GM18870 (cell line): Measurements from ENCODE around the gene DLG2.

Experiments used
- ATAC-seq: cut with Tn5 transposase; IDR thresholded peaks from one replicate; pipeline ENCODE4 v1.9.1; 2021; ENCODE audit warnings: moderate library complexity; ENCODE audit not compliant: unreplicated experiment

The DLG2 gene

DNA sequence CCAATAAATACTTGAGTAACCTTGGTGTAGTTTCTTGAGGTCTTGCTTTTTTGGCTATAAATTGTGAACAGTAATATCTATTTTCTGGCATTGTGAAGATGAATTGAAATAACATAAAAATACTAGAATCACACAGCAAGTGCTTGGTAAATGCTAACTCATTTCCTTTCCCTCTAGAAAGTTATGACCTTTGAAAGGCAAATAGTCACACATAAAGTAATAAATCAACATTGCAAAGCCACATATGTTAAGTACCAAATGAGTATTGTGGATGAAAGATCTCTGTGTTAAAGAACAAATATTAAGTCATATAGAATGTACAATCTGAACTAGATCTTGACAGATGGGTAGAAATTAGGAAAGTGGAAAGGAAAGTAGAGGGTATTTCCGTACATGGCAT lies 1781.3 kb downstream of the DLG2 start:
- no peak for ATAC-seq

DNA sequence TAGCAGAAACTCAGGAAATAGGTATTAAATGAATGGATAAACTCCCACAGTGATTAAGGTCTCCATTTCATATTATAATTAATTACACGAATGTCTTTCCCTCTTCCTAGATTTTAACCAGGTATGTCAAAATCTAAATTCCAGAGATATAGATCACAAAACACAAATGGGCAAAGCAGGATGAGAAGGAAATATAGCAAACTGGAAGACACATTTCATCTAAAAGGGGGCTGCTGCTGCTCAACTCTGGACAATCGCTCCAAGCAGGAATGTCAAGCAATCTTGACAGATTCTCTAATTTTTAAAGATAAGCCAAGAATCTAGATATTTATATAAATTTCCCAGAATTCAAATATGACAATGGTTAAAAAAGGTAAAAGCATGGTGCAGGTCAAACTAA lies 1786.8 kb downstream of the DLG2 start:
- ATAC-seq = no peak

DNA sequence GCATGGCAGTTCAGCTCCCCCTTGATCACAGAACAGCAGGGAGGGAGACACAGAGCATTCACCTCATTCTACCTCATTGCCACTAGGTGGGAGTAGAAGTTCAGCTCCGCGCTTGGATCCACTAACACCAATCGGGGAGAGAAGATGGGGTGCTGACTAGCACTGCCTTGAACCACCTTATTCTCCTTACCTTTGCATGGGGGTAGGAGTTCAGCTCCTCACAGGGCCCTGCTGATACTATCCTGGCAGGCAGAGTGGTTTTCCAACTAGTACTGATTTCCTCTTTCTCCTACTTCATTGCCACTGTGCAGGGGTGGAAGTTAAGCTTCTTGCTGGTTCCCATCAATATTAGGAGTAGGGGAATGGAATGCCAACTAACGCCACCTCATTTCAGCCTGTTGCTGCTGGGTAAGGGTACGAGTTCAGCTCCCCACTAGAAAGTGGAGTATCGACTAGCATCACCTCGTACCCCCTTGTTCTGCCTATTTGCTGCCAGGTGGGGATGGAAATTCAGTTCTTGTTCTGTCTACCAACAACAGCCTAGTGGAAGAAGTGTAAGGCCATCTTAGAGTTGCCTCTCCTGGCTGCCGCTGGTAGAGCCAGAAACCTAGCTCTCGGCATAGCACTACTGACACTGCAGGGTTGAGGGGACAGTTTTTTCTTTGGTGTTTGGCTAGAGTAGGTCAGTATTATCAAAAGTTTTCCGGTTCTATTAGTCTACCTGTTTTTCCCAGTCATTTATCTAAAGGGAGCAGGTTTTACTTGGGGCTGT lies 1790.1 kb downstream of the DLG2 start:
- peak; percentile 66 for ATAC-seq

- no peak for ATAC-seq
Observed at GRCh38 chr11:83836065-83836464, 1791.1 kb downstream of the DLG2 start.

DNA sequence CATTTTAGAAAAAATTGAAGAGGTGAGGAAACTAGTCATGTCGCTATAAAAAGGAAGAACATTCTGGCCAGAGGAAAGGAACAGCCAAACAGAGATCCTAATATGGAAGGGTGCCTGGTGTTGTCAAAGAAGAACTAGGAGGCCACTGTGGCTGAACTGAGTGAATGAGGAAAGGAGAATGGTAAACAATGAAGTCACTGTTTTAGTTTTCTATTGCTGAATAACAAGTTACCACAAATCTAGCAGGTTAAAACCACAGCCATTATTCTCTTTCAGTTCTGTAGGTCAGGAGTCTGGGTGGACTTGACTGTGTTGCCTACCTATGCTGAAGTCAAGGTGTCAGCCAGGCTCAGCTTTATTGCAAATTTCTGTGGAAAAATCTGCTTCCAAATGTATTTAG lies 1791.7 kb downstream of the DLG2 start:
- ATAC-seq = peak; percentile 93

DNA sequence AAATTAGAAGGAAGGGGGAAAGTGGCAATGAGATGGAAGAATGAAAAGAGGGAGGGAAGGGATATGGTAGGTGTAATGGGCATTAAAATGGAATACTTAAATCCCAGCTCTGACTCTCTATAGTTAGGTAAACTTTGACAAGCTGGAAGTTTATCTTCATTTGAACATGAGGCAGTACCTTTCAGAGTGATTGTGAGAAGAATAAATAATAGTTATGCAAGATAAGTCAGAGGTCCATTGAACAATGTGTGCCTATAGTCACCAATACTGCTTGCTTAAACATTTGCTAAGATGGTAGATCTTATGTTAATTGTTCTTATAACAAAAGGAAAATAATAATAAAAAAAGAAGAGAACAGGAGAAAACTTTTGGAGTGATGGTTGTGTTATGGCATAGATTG lies 1795.2 kb downstream of the DLG2 start:
- ATAC-seq = no peak

DNA sequence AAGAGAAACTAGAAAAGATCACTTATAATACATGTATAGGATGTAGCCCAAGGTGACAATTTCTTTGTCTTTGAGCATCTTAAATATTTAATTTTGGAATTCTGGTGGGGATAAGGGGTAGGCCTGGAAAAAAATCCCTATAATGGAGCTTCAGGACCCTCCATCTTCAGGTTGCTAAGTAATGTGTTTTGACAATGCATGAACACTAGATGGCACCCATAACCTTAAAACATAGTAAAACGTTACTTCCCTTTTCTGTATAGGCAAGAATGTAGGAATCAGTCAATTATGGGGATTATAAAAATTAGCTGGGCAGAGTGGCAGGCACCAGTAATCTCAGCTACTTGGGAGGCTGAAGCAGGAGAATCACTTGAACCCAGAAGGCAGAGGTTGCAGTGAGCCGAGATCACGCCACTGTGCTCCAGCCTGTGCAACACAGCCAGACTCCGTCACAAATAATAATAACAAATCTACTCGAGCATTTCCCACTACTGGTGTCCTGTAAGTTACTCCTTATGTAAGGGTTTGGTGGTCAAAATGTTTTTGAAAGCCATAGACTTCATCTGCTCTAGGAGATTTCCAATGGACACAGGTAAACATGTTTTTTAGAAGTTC lies 1799.1 kb downstream of the DLG2 start:
- peak; percentile 85 for ATAC-seq

DNA sequence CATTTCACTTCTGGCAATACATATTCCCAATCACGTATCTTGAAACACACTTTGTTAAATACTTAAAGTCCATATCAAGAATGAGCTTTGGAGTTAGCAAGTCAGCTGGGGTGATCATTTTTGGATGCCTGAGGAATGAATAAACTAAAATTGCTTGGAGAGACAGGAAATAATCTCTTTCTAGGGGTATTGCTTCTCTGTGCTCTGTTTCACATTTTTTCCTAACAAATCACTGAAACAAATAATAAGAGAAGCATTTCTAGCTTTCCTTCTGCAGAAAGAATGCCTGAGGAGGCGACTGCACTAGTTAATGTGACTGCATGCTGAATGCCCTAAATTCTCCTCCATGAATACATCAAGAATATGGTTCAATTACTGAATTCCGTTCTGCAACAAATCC lies 1799.6 kb downstream of the DLG2 start:
- ATAC-seq = no peak

DNA sequence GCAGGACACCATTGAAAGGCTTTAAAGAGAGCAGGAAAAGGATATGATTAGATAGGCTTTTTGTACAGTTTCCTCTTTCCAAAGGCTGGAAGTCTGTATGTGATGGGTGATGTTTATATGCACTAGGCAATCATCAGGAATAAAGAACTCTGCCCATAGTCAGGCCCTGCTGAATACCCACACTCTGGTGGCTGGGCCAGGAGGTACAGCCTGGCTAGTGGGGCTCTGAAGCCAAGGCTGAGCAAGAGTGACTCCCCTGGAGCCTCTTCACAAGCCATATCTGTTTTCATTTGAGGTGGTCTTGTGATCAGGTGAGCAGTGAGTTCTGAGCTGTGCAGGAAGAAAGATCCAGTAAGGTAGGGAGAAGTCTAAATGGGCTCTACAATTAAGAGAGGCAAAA lies 1801.1 kb downstream of the DLG2 start:
- ATAC-seq = no peak

DNA sequence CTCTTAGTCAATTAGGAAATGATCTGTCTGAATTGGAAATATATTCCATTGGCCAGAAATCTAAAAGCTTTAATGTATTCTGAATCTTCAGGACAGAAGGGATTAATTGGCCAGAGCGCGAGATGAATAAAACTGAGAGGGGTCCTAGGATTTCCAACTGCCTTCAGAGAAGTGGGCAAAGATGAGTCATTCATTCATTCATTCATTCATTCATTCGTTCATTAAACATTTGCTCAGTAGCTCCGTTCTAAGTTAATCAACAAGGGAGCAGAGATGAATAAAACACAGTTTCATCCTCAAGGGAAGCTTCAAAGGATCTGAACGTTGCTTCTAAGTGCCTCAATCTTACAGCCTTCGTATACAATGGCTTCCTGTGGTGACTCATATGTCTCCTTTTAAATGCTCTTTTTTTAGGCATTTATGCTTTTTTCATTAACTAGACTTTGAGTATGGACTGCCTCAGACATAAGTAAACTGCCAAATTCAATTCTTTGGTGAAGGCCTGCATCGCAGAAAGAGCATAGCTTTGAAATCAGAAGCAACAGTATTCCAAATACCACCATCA lies 1803.6 kb downstream of the DLG2 start:
- no peak for ATAC-seq

- ATAC-seq = peak; percentile 74
Observed at GRCh38 chr11:83819931-83820549, 1807.1 kb downstream of the DLG2 start.

DNA sequence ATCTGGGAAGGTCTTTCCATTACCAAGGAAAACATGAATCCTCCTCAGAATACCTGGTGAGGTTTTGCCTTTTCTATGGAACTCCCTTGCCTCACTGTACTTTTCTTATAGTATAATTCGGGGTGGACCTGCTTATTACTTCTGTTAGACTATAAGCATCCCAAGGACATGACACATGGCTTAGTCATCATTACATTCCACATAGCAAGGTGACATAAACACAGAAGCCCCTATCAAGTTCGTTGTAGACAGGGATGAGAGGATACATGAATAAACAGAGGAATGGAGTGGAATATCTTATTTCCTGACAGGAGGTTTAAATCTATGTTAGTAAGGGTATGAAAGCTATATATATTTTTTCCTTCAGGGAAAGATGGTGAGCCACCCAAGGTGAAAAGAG lies 1808.8 kb downstream of the DLG2 start:
- ATAC-seq = no peak

GRCh38 chr11:83816572-83817187 lies 1810.5 kb downstream of the DLG2 start:
- ATAC-seq = no peak

GRCh38 chr11:83815736-83816135 lies 1811.4 kb downstream of the DLG2 start:
- no peak for ATAC-seq

GRCh38 chr11:83813296-83813695 lies 1813.8 kb downstream of the DLG2 start:
- no peak for ATAC-seq

- no peak for ATAC-seq
Observed at GRCh38 chr11:83809274-83809673, 1817.9 kb downstream of the DLG2 start.

- no peak for ATAC-seq
Observed at GRCh38 chr11:83801799-83802198, 1825.3 kb downstream of the DLG2 start.

- ATAC-seq = no peak
Observed at GRCh38 chr11:83793310-83793709, 1833.8 kb downstream of the DLG2 start.

DNA sequence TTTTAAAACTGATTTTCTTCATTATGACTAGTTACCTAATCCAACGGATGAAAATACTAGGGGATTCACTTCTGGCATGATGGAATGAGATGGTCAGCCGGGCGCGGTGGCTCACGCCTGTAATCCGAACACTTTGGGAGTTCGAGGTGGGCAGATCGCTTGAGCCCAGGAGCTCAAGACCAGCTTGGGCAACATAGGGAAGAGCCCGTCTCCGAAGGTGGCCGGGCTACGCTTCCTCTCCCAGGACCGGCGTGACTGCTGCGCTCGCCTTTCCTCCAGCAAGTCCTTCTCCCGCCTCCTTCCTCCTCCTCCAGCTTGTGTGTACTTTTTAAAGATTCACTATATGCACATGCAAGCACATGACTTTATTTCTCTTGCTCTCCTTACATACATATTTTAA lies 1835.6 kb downstream of the DLG2 start:
- ATAC-seq = no peak

DNA sequence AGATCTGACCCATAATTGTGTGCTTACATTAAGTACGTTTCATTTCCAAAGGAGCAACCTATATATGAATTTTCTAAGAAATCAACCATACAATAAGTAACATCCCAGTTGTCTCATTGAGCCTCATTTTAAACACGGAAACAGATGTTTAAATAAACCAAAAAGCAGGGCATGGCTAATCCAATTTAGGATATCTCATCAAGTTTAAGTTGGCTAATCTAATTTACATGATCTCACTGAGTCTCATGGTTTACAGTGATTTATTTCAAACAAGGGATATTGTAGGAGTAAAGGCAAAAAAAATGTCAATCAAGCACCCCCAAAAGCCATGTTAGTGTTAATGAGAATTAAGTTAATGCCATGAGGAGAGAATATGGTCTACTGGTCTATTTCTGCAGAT lies 1841.2 kb downstream of the DLG2 start:
- no peak for ATAC-seq

DNA sequence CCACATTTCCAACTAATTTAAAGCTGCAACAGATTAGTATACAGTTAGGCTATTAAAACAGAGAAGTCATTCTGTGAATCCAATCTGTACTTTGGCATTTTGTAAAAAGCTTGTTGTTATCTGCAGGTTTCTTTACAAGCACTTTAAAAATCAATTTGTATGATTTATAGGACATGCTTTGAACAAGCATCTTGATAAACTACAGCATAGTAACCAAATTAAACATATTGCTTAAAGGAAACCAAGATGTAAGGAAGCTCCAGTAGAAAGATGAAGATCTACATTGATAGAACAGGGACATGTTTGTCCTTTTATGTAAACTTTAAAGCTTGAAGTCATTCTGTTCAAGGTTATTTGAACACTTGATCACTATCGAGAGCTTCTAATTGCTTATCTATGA lies 1842.7 kb downstream of the DLG2 start:
- no peak for ATAC-seq

GRCh38 chr11:83782329-83782728 lies 1844.8 kb downstream of the DLG2 start:
- no peak for ATAC-seq
